ENCODE results near the gene CTSL.

Gene CTSL

DNA sequence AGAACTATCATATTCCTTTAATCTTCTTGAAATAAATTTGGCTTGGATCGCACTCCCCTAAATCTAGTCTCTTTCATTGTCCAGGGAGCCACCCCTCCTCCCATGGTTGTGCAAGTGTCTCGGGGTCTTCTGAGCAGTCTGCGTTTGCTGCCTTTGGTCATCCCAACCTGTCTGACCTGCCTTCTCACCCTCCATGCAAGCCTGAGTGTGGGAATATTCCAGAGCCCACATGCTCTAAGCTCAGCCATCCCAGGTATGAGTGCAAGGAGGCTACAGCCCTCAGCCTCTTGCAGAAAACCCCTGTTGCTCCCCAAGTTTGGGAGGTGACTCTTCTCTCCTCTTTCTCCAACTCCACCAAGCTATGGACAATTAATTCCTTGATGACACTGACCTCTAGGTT is 7.7 kb upstream of the CTSL start:
- no peak for TF ChIP-seq ZNF8 (CRISPR knock-in tag; IDR thresholded peaks at IDR 0.05)
- no peak for TF ChIP-seq ISL1 (CRISPR knock-in tag; IDR thresholded peaks at IDR 0.05)
- no peak for TF ChIP-seq ZNF70 (CRISPR knock-in tag; IDR thresholded peaks at IDR 0.05)
- TF ChIP-seq, protein P1, sequence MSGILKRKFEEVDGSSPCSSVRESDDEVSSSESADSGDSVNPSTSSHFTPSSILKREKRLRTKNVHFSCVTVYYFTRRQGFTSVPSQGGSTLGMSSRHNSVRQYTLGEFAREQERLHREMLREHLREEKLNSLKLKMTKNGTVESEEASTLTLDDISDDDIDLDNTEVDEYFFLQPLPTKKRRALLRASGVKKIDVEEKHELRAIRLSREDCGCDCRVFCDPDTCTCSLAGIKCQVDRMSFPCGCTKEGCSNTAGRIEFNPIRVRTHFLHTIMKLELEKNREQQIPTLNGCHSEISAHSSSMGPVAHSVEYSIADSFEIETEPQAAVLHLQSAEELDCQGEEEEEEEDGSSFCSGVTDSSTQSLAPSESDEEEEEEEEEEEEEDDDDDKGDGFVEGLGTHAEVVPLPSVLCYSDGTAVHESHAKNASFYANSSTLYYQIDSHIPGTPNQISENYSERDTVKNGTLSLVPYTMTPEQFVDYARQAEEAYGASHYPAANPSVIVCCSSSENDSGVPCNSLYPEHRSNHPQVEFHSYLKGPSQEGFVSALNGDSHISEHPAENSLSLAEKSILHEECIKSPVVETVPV (CRISPR knock-in tag; IDR thresholded peaks at IDR 0.05): no peak
- TF ChIP-seq ZFP30 (CRISPR knock-in tag; IDR thresholded peaks at IDR 0.05): no peak
- no peak for TF ChIP-seq SNAI2 (CRISPR knock-in tag; IDR thresholded peaks at IDR 0.05)
- no peak for ATAC-seq

DNA sequence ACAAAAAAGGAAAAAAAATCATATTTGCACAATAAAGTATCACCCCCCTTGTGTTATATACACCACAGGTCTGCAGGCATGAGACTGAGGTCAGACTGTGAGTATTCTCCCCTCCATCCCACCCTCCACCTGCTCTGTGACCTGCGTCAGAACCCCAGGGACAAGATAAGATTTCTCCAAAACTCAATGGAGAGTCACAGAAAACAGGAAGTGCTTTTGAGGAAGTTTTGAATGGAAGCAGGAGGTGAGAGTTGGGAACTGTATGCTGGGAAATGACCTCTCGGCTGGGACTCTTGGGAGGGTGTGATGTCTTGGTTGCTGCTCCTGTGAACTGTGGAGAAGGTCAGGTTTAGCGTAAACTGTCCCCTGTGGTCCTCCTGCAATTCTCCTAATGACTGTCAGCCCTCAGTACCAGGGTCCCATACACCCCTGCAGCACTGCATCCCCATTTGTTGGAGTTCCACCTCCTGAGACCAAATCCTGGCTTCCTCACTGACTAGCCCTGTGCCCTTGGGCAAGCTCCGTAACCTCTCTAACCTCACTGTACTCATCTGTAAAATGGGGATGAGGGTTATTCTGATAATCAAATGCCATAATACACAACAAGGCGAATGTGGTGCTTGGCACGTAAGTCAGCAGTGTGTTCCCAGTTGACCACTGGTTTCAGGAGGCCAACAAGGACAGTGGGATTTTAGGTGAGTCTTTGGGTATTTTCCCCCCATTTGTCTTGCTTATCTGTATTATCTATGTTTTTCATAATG is 6.9 kb upstream of the CTSL start:
- TF ChIP-seq ZFP3 (CRISPR knock-in tag; IDR thresholded peaks at IDR 0.05) (no peak), PPARA (CRISPR knock-in tag; IDR thresholded peaks at IDR 0.05; ENCODE audit: borderline replicate concordance) (no peak), BACH2 (CRISPR knock-in tag; IDR thresholded peaks at IDR 0.05; ENCODE audit: borderline replicate concordance) (no peak), TCF4 (CRISPR knock-in tag; IDR thresholded peaks at IDR 0.05; ENCODE audit: borderline replicate concordance) (no peak), ARNTL (CRISPR knock-in tag; IDR thresholded peaks at IDR 0.05; ENCODE audit: borderline replicate concordance, low read depth) (no peak), ZC3H10 (CRISPR knock-in tag; IDR thresholded peaks at IDR 0.05) (no peak), ZNF70 (CRISPR knock-in tag; IDR thresholded peaks at IDR 0.05) (no peak), ZNF8 (CRISPR knock-in tag; IDR thresholded peaks at IDR 0.05) (no peak)
- no peak for ATAC-seq

DNA sequence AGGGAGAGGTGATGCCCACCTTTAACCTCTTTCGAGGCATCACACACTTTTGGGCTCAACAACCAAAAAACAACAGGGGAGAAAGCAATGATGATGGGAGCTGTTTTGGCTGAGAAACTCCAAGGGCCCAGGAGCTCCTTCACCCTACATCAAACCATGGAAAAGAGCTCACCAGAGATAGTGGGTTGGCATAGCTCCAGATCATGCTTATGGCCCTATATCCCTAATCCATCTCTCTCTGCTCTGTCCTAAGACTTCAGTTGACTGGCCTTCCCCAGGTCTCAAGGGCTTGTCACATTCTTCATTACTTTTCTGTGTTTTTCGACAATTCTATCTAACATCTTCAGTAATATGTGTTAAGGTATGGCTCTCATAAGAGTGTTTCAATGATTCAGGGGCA is 5.7 kb upstream of the CTSL start:
- TF ChIP-seq ZNF565 (CRISPR knock-in tag; conservative IDR thresholded peaks at IDR 0.05; ENCODE audit: low read depth): no peak
- no peak for TF ChIP-seq ZFP3 (CRISPR knock-in tag; IDR thresholded peaks at IDR 0.05)
- no peak for TF ChIP-seq GLIS3 (CRISPR knock-in tag; IDR thresholded peaks at IDR 0.05)
- no peak for ATAC-seq

DNA sequence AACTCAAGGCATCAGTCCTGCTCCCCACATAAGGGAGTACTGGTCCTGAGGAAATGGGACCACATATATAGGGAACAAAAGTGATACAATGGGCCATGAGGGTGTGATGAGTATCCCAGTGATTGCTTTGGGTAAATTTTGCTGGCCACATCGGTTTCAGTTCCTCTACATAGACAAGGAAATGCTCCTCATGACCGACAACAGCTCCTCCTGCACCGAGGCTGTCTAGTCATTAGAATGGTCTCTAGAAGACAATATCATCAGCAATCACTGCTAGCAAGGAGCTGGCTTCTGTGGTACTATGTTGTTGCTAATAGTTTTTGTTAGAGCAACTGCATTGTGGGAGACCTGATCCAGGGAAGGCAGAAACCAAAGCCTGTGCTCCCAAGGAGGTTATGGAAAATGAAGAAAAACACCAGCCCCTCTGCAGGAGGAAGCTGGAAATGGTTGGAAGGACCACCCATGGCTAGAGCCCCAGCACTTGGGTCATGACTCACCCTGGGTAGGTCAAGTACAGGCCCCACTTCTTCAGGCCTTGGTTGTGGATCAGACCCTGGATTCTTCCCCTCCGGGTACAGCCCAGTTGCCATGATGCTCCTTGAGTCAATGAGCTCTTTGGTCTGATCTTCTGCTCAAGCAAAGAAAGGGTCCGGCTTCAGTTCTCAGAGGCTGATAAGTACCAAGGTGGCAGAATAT is 3.4 kb upstream of the CTSL start:
- ATAC-seq: no peak
- TF ChIP-seq RARB (CRISPR knock-in tag; IDR thresholded peaks at IDR 0.05): no peak
- TF ChIP-seq PPARA (CRISPR knock-in tag; IDR thresholded peaks at IDR 0.05; ENCODE audit: borderline replicate concordance): no peak
- no peak for TF ChIP-seq TCF4 (CRISPR knock-in tag; IDR thresholded peaks at IDR 0.05; ENCODE audit: borderline replicate concordance)
- no peak for TF ChIP-seq GLIS3 (CRISPR knock-in tag; IDR thresholded peaks at IDR 0.05)
- TF ChIP-seq, protein P2, sequence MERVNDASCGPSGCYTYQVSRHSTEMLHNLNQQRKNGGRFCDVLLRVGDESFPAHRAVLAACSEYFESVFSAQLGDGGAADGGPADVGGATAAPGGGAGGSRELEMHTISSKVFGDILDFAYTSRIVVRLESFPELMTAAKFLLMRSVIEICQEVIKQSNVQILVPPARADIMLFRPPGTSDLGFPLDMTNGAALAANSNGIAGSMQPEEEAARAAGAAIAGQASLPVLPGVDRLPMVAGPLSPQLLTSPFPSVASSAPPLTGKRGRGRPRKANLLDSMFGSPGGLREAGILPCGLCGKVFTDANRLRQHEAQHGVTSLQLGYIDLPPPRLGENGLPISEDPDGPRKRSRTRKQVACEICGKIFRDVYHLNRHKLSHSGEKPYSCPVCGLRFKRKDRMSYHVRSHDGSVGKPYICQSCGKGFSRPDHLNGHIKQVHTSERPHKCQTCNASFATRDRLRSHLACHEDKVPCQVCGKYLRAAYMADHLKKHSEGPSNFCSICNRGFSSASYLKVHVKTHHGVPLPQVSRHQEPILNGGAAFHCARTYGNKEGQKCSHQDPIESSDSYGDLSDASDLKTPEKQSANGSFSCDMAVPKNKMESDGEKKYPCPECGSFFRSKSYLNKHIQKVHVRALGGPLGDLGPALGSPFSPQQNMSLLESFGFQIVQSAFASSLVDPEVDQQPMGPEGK (CRISPR knock-in tag; IDR thresholded peaks at IDR 0.05; ENCODE audit: borderline replicate concordance): no peak
- TF ChIP-seq, protein P3, sequence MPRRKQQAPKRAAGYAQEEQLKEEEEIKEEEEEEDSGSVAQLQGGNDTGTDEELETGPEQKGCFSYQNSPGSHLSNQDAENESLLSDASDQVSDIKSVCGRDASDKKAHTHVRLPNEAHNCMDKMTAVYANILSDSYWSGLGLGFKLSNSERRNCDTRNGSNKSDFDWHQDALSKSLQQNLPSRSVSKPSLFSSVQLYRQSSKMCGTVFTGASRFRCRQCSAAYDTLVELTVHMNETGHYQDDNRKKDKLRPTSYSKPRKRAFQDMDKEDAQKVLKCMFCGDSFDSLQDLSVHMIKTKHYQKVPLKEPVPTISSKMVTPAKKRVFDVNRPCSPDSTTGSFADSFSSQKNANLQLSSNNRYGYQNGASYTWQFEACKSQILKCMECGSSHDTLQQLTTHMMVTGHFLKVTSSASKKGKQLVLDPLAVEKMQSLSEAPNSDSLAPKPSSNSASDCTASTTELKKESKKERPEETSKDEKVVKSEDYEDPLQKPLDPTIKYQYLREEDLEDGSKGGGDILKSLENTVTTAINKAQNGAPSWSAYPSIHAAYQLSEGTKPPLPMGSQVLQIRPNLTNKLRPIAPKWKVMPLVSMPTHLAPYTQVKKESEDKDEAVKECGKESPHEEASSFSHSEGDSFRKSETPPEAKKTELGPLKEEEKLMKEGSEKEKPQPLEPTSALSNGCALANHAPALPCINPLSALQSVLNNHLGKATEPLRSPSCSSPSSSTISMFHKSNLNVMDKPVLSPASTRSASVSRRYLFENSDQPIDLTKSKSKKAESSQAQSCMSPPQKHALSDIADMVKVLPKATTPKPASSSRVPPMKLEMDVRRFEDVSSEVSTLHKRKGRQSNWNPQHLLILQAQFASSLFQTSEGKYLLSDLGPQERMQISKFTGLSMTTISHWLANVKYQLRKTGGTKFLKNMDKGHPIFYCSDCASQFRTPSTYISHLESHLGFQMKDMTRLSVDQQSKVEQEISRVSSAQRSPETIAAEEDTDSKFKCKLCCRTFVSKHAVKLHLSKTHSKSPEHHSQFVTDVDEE (CRISPR knock-in tag; IDR thresholded peaks at IDR 0.05): no peak
- no peak for TF ChIP-seq ESRRG (CRISPR knock-in tag; IDR thresholded peaks at IDR 0.05)
- no peak for TF ChIP-seq CSDC2 (CRISPR knock-in tag; IDR thresholded peaks at IDR 0.05)
- TF ChIP-seq ARNTL (CRISPR knock-in tag; IDR thresholded peaks at IDR 0.05; ENCODE audit: borderline replicate concordance, low read depth): no peak
- TF ChIP-seq, protein P1 (CRISPR knock-in tag; IDR thresholded peaks at IDR 0.05): no peak
- TF ChIP-seq SNAI2 (CRISPR knock-in tag; IDR thresholded peaks at IDR 0.05): no peak
- TF ChIP-seq, protein P4, sequence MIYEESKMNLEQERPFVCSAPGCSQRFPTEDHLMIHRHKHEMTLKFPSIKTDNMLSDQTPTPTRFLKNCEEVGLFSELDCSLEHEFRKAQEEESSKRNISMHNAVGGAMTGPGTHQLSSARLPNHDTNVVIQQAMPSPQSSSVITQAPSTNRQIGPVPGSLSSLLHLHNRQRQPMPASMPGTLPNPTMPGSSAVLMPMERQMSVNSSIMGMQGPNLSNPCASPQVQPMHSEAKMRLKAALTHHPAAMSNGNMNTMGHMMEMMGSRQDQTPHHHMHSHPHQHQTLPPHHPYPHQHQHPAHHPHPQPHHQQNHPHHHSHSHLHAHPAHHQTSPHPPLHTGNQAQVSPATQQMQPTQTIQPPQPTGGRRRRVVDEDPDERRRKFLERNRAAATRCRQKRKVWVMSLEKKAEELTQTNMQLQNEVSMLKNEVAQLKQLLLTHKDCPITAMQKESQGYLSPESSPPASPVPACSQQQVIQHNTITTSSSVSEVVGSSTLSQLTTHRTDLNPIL (CRISPR knock-in tag; IDR thresholded peaks at IDR 0.05; ENCODE audit: low read depth): no peak
- TF ChIP-seq ZNF8 (CRISPR knock-in tag; IDR thresholded peaks at IDR 0.05): no peak
- no peak for TF ChIP-seq TOX (CRISPR knock-in tag; IDR thresholded peaks at IDR 0.05; ENCODE audit: borderline replicate concordance)
- TF ChIP-seq ZC3H10 (CRISPR knock-in tag; IDR thresholded peaks at IDR 0.05): no peak
- TF ChIP-seq ZFP30 (CRISPR knock-in tag; IDR thresholded peaks at IDR 0.05): no peak
- no peak for TF ChIP-seq ZNF70 (CRISPR knock-in tag; IDR thresholded peaks at IDR 0.05)
- no peak for TF ChIP-seq ISL1 (CRISPR knock-in tag; IDR thresholded peaks at IDR 0.05)
